HG03175 (cell line): ENCODE data around the gene MYB.
"Not testable (repeated sequence)": the region's sequence is repeated elsewhere in the genome, so short reads cannot be mapped to it uniquely, and the experiment has no call there.

Source experiments
- ATAC-seq: cut with Tn5 transposase; IDR thresholded peaks from one replicate; pipeline ENCODE4 v1.9.1; 2021; ENCODE audit warnings: mild to moderate bottlenecking, moderate library complexity; ENCODE audit not compliant: unreplicated experiment

The MYB gene

GRCh38 chr6:135246412-135247012 lies 65.4 kb downstream of the MYB start:
- not testable (repeated sequence) for ATAC-seq

GRCh38 chr6:135250234-135250633 lies 69.1 kb downstream of the MYB start:
- no peak for ATAC-seq

GRCh38 chr6:135250751-135251497 lies 69.8 kb downstream of the MYB start:
- no peak for ATAC-seq

- no peak for ATAC-seq
Observed at GRCh38 chr6:135251498-135252441, 70.7 kb downstream of the MYB start.

GRCh38 chr6:135254471-135254870 lies 73.4 kb downstream of the MYB start:
- no peak for ATAC-seq

GRCh38 chr6:135256866-135257265 lies 75.8 kb downstream of the MYB start:
- ATAC-seq = no peak

- no peak for ATAC-seq
Observed at GRCh38 chr6:135257631-135258405, 76.7 kb downstream of the MYB start.

GRCh38 chr6:135258970-135259369 lies 77.9 kb downstream of the MYB start:
- ATAC-seq = no peak

- no peak for ATAC-seq
Observed at GRCh38 chr6:135260612-135261011, 79.5 kb downstream of the MYB start.

- ATAC-seq = no peak
Observed at GRCh38 chr6:135261872-135262725, 81.0 kb downstream of the MYB start.

- no peak for ATAC-seq
Observed at GRCh38 chr6:135265278-135265677, 84.2 kb downstream of the MYB start.

- ATAC-seq = no peak
Observed at GRCh38 chr6:135266675-135267074, 85.6 kb downstream of the MYB start.

GRCh38 chr6:135267085-135267484 lies 86.0 kb downstream of the MYB start:
- no peak for ATAC-seq

GRCh38 chr6:135268263-135268662 lies 87.2 kb downstream of the MYB start:
- no peak for ATAC-seq

- ATAC-seq = no peak
Observed at GRCh38 chr6:135268740-135269139, 87.6 kb downstream of the MYB start.
